ENCODE data around the gene FAM53B. TPM values are rescaled to one million over a fixed set of nuclear protein-coding genes. Genes with fewer than 3 reads are reported as not detected.

FAM53B gene
- total RNA-seq, 1 donor from 2014 or later, result 16.3 TPM

DNA sequence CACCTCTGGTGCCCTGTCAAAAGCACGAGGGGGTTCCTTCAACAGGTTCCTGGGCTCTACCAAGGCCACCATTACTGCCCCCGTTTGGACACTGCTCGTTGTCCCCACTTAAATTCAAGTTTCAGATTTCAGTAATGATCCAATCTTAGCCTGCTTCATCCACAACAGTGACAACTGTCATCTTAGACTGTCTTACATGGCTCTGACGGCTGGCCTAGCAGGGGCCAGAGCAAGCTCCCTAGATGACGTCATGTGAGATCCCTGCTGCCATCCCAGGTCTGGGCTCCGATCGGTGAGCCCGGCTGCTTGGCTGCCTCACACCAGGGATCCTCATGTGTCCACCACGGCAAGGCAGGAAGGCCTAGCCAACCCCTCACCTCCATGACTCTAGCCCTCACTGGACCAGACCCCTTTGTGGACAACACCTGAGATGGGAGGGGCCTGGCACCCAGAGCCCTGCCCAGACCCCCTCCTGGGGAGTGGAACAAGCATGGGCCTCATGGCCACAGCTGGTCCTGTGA is 82.5 kb downstream of the FAM53B start:
- DNase-seq, result no peak

DNA sequence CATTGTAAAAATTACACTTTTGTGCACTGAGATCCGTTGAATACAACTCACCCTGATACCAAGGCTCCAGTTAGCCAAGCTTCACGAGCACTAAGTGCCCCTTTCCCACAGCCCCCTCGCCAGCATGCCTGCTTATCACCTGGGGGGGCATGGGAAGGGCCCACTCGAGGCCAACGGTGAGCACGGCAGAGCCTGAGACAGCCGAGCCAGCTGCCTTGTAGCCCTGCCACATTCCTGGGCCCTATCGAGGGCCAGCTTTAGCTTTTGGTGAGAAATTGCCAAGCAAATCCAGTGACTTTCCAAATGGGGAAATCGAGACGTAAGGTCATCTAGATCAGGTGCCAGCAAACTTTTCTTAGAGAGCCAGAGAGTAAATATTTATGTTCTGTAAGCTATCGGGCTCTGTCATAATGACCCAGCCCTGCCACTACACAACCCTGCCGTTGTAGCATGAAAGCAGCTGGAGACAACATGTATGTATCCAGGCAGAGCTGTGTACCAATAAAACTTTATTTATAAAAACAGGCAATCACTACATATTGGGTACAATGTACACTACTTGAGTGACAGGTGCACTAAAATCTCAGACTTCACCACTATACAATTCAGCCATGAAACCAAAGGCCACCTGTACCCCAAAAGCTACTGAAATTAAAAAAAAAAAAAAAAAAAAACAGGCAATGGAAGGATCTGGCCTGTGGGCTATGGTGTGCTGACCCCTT is 83.6 kb downstream of the FAM53B start:
- no peak for DNase-seq

DNA sequence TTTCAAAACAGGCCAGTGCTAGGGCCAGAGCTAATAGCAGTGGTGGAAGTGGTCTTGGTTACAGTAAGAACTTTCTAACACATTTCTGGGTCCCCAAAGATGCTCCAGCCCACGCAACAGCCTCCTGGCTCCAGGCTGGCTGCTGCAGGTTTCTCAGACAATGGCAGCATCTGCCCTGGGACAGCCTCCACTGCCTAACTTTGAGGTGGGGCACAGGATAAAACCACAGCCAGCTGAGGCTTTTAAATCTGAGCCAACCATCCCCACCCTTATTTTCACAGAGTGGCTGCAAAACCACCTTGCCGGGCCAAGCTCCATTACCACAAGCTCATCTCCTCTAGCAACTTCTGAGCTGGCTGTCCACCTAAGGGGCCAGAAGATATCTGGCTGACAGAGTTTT is 84.8 kb downstream of the FAM53B start:
- no peak for DNase-seq

DNA sequence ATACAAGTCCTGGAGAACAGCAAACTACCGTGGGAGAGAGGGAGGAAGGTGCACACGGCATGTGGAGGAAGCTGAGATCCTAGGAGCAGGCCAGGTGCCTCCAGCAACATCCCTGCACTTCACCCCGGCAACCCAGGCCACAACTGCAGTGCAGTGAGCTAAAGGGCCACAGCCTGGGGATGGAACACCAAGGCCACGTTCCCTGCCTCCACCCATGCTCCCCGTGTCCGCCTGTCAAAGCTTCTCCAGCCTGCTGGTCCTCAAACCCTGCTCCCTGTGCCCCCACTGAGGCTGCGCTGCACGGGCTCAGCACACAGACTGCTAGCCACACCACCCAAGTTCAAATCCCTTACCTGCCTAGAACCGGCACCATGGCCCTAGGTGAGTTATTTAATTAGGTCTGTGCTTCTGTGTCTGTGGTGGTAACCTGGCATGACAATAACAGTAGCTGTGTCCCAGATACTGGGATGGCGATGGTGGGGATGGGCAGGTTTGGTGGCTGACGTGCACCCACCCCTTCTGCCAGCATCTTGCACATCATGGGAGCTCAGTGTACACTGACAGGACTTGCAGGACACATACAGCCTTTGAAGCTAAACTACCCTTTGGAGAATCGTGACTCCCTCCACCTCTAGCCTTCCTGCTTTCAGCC is 85.5 kb downstream of the FAM53B start:
- DNase-seq, result no peak

DNA sequence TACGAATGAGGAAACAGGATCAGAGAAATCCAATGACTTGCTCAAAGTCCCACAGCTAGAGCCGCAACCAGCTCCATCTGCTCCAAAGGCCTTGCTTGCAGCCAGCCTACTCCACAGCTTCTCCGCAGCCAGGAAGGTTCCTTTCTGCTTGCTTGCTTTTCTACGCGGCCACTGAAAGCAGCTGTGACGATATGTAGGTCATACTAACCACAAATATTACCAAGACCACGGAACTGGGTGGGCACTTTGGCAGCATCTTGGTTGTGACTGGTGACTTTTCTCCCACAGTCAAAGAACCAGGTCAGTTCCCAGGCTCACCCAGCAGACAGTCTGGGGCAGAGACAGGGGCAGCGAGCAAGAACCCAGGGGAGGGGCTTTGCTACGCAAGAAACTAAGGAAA is 86.4 kb downstream of the FAM53B start:
- no peak for DNase-seq

DNA sequence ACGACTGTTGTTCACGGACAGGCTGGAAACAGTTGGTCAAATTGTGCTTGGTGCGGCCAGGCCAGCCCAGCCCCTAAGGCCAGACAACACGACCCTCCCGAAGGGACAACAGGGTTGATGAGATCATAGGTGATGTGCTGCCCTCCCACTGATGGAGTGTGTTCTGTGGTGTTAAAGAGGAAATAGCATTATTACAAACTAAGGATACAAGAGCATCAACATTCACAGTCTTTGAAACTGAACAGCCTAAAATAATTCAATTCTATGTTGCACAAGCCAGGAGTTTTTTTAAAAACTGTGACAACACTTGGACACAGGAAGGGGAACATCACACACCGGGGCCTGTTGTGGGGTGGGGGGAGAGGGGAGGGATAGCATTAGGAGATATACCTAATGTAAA is 87.6 kb downstream of the FAM53B start:
- DNase-seq, result no peak

DNA sequence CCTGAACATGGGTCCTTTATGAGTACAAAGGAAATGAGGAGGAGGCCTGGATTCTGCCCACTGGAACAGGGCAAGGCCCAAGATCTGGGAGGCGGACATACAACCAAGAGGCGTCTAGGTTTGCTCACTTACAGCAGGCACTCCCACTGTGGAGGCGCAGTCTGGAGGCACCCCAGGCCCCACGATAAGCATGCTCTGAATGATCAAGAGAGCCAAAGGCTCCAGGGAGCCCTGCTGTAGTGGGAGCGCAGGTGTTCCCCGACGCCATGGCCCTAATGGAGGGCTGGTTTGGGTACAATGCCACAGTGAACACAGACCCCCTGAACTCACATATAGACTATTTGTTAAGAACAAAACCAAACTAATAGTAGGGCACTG is 88.1 kb downstream of the FAM53B start:
- no peak for DNase-seq

DNA sequence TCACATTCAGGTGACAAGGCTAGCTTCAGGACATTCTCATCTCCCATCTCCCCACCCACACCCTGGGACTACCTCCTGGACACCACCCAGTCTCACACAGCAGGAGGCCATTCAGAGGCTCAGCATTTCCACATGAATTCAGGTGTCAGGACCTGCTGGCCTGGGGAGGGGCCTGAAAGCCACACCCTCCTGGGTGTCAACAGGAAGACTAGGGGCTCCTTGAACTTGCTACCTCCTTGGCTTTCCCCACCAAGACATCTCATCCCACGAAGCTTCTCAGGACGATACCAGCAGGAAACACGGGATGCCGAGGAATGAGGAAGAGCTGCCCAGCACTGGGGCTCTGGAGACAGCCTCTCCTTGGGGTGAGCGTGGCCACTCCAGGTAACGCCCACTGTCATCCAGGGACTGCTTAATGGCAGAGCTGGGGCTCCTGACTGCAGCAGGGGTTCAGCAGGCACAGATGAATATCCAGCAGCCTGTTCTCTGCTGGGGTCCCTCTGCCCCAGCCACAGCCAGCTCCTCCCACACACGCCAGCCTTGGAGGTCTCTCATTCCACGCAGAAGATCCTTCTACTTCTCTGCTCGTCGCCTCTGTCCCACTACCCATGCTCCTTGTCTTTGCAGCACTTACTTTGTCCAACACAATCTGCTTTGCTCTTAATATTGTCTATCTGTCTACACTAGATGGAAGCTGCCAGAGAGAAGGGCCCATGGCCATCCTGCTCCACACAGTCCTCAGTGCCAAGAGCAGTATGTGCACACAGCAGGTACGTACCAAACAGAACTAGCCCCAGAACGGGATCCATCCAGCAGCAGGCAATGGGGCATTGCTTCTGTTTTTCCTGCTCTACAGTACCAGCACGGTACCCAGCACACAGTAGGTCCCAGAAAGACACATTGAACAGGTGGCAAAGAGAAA is 88.7 kb downstream of the FAM53B start:
- DNase-seq, result no peak

DNA sequence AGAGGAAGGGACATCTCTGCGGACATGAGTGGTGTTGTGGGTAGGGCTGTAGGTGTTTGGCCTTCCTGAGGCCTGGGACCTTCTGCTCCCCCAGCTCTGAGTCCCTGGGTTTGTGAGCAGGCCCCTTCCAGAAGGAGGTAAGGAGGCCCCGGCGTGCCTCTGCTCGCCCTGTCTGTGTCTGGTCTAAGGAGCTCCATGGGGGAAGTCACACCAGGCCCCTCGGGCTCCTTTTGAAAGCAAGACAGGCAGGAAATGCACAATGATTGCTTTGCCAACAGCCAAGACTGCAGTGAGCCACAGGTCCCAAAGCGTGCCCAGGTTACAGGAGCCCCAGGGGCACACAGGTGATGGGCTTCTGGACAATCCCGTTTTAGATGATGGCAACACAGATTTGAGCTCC is 89.5 kb downstream of the FAM53B start:
- no peak for DNase-seq

DNA sequence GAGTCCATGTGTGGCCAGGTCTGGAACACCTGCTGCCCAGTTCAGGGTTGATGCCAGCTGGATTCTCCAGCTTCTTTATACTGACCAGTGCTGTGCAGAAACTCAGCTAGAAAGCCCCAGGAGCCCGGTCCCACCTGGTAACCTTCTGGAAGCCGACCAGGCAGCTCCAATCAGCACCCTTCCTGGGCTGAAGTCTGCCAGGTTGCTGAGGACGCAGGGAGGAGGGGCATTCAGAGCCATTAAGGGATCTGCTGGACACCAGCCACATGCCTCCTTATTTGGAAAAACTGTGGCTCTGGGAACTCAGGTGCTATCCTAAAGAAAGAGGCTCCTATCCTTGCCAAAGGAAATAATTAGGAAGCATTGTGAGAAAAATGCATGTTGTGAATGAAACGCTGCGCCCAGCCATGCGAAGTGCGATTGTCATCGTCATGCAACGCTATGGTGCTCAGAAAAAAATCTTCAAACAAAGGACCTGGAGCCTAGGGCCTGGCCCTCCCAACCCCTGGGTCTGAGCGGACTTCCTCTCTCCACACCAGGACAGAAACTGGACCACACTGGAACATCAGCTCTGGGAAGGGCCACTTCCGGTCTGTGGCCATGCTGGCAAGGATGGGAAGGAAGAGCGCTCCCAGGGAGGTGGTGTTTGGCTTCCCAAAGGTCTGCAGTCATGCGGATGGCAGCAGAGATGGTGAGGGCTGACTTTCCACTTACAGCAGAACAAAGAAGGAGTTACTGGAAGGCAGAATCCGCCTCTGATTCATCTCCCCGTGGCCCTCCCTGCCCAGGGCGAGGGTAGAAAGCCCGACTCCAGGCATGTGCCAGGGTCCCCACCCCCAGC is 90.1 kb downstream of the FAM53B start:
- DNase-seq, result peak; percentile 9

DNA sequence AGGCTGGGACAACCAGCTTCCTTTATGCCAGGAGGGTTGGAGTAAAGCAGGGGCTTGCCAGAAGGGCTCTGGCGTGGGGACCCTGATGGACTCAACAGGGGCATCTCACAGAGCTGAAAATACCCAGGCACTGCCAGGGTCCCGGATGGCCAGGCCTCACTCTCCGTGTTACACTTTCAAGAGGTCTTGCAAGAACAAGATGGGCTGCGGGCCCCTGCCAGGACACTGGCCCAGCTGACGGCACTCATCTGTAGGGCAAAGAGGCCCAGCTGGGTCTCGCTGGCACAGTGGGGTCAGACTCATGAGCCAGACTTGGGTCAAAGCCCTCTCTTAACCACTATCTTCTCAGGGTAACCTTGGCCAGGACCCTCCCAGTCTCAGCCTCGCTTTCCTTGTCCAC is 90.9 kb downstream of the FAM53B start:
- DNase-seq, result no peak

DNA sequence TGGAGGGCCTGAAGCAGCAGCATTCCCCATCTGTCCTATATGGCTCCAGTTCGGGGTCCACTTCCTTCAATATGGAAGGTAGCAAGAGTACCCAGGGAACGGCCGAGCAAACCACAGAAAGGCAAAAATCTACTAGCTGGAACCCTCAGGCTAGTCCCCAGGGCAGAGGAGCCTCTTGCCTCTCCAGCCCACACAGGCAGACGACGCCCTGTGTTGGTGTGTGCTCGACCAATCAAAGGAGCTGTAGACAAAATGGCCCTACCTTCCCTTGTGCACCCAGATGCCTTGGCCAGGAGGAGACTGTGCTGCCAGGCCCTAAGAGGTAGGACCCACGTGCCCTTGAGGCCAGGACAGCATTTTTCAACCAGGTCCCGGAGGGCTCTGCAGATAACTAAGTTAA is 91.5 kb downstream of the FAM53B start:
- DNase-seq, result no peak

DNA sequence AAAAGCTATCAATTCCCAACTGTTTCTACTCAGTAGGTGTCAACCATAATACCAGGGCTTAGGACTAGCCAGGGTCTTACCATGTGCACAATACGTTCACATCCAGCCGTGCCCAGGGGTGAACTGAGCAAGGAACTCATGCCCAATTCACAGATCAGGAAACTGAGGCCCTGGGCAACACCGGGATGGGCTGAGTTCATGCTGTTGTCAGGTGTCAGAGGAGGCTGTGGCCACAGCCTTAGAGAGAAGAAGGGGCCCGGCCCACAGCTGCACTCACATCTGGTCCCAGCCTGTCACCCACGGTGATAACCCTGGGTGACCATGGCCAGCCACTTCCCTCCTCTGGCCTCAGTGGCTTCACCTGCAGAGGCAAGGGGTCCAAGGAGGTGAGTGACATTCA is 92.0 kb downstream of the FAM53B start:
- DNase-seq, result no peak

DNA sequence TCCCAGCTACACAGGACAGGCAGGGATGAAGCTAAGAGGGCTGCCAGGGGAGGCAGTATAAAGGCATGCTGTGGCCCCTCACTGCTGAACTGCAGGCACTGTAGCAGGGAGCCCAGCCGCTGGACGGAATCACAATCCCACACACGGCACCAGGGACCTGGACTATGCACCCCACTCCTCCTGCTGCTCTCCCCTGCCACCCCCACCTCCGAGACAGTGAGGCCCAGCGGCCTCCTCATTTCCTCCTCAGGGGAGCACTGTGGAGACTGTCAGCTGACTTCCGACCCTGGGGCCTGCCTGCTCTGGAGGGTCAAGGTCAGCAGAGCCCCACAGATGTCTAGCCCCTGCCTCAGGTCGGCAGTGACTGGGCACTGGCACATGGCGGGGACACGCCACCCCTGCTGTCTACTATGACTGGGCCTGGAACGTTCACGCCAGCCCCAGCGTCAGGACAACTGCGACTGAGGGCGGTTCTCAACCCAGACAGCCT is 92.7 kb downstream of the FAM53B start:
- no peak for DNase-seq

DNA sequence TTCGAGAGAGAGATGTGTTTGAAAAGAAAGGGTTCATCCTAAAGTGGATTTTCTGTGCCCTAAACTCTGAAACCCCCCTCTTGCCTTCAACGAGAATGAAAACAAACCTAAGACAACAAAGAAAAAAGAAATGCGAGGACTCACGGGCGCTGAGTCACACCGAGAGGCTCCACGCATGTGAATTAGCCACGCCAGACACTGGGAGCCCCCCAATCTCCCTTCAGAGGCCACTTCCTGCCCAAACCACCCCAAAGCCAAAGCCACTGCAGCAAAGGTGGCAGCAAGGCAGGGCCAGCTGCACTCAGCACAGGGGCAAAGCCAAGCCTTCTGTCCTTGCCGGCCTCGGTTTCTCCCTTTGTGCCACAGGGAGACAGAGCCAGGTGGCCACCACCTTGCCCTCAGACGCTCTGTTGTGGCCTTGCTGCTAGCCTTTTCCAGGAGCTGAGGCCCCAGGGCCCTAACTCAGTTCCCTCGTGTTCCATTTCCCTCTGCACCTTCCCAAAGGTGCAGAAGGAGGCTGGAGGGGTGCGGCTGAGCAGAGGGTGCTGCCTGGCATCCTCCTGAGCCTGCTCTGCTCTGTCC is 93.3 kb downstream of the FAM53B start:
- no peak for DNase-seq

DNA sequence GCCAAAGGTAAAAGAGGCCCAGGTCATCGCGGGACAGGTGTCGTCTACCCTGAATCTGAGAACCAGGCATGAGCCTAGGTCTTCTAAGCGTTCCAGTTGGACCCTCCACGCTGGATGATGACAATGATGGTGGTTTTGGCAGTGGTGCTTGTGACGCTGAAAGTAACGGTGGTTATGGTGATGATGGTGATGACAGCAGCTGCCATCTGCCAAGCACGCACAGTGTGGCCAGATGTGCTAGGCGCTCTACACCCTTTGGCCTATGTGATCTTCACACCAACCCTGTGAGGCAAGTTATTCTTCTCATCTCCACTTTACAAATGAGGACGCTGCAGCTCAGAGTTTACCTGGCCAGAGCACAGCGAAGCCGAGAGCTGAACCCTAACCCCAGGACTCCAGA is 93.9 kb downstream of the FAM53B start:
- no peak for DNase-seq

DNA sequence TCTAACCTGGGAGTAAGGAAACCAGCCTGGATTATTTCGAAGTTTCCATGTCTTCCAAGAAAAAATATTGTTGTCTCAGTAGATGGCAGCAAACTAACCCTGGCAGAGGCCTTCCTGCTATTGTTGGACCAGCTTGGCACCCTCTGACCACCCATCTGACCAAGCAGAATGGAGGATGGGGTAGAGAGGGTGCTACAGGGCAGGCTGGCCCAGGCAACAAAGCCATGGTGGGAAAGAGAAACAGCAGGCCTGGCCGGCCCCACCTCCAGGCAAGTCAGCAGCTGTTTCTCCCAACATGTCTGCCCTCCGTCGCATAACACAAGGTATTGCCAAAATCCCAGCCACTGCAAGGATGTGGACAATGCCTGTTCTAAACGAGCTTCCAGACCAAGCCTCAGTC is 95.0 kb downstream of the FAM53B start:
- no peak for DNase-seq

DNA sequence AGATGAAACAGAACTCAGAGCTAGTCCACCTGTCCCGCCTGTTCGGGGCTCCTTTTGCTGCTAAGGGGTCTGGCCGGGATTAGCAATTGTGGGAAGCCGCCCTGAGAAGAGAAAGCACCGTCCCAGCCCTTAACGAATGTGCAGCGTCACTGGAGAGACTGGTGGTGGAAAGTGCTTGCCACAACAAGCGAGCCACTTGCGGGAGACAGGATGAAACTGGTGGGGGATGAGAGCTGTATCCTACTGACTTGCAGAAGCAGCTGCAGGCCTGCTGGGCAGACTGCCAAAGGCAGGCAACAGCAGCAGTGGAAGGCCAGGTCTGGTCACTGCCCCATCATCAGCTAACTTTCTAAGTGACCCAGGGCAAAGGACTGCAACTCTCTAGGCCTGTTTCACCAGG is 95.4 kb downstream of the FAM53B start:
- DNase-seq, result peak; percentile 60

DNA sequence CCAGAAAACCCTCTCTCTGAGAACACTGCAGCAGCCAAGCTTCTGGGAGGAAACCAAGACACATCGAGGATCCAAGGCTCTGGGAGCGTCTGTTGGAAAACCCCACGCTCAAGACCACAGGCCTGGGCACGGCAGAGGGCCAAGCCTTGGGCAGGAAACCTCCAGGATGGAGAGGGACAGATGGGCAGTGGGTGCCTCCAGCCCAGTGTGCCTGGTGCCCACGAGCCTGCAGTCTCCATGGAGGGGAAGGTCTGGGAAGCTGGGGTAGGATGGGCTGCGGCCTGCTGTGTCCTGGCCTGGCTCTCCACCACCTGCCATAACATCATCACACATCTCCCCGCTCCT is 96.1 kb downstream of the FAM53B start:
- no peak for DNase-seq

DNA sequence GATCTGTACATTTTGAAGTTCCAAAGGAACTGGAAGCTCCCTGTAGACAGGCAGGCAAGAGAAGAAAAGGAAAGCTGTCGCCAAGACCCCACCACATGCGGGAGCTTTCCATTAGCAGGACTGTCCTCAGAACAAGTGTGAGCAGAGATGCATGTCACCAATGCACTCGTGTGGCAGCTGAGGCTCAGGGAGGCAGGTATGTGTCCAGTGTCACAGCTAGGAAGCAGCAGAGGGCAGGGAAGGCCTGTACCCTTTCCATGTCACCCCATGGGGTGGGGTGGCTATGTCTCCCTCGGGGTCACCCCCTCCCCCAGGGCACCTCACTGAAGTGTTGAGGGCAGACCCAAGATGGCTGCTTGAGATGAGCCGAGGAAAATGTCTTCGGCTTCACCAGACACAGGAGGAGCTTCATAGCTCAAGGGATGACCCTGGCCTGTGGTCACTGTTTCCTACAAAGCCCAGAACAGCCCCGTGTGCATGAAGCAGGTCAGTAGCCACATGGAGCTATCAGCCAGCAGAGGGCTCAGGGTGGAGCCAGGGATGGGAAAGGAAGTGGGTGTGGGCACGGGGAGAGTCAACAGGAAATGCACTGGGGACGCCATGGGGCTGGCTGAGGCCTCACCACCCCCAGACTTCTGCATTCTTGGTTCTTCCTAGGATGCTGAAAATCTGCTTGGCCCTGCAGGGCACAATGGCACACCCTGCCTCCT is 96.6 kb downstream of the FAM53B start:
- DNase-seq, result no peak
